Stomach (tissue), 9 donors: ENCODE measurements around the gene LHB. TPM values are rescaled to one million over a fixed set of nuclear protein-coding genes. Genes with fewer than 3 reads are reported as not detected.

Experiments
- DNase-seq, 2 donors: peaks; one replicate each; pipeline versions ENCODE4 v3.0.0 to v3.0.0-alpha.2; 2013 to 2019
- H3K27ac ChIP-seq, 5 donors: fragments of 200-600 bp in 4 of 5; sonication (generic) in 4 of 5; one replicate each; pipeline ENCODE4 v1.5.1; 2013 to 2019; ENCODE audit warnings: mild to moderate bottlenecking in 1 of 5, moderate library complexity in 1 of 5
- H3K27me3 ChIP-seq, 3 donors: fragments of 200-600 bp; sonication (generic); one replicate each; pipeline ENCODE4 v1.5.1; 2017 to 2019; ENCODE audit warnings: mixed run types in 1 of 3
- H3K36me3 ChIP-seq, 4 donors: fragments of 200-600 bp; sonication (generic); 1 replicate in 3 of 4; 2 replicates in 1 of 4; pipeline ENCODE4 v1.5.1; 2016 to 2019
- H3K4me1 ChIP-seq, 4 donors: fragments of 200-600 bp; sonication (generic); one replicate each; pipeline ENCODE4 v1.5.1; 2016 to 2019
- H3K4me3 ChIP-seq, 4 donors: fragments of 200-600 bp; sonication (generic) in 3 of 4; one replicate each; pipeline ENCODE4 v1.5.1; 2016 to 2019; ENCODE audit warnings: mild to moderate bottlenecking in 1 of 4
- H3K9me3 ChIP-seq, 4 donors: fragments of 200-600 bp; sonication (generic); one replicate each; pipeline ENCODE4 v1.5.1; 2016 to 2019
- CTCF ChIP-seq, 7 experiments: fragments of 450-650 bp in 4 of 7; fragments of 200-600 bp in 3 of 7; sonication (generic) in 3 of 7; IDR thresholded peaks; one replicate each; pipeline ENCODE4 v1.5.1; 2016 to 2019; ENCODE audit warnings: antibody characterized with exemption in 7 of 7, control low read depth in 2 of 7, mild to moderate bottlenecking in 1 of 7
- EP300 ChIP-seq: sonication (generic); formaldehyde crosslinking; IDR thresholded peaks from one replicate; pipeline ENCODE4 v1.6.1; 2017; ENCODE audit warnings: antibody characterized with exemption
- POLR2A ChIP-seq, 4 donors: fragments of 450-650 bp; IDR thresholded peaks; one replicate each; pipeline ENCODE4 v1.6.1; 2016; ENCODE audit warnings: antibody characterized with exemption in 4 of 4, control low read depth in 2 of 4, mild to moderate bottlenecking in 1 of 4, moderate library complexity in 1 of 4
- POLR2AphosphoS5 ChIP-seq, 3 donors: sonication (generic); formaldehyde crosslinking; IDR thresholded peaks; one replicate each; pipeline ENCODE4 v1.6.1; 2016; ENCODE audit warnings: antibody characterized with exemption in 3 of 3
- WGBS, 5 donors: extraction: QIAGEN DNeasy Blood & Tissue Kit in 3 of 5; methylation state at CpG; one replicate each; pipeline versions ENCODE4 v1.1.5 to v1.1.7; 2013 to 2018; 5-methylcytosine and 5-hydroxymethylcytosine counted together
- intact Hi-C: fragments of 100-400 bp; cut with DNase I; formaldehyde crosslinking; loops from one replicate; pipeline ENCODE4 v1.15.1; 2023; ENCODE audit warnings: low total_unique reads
- polyA plus RNA-seq, 3 donors: library from polyadenylated mRNA; stranded (reverse); fragments of 200-250 nt; gene quantifications; one replicate each; pipeline ENCODE4 v1.2.3, GENCODE V29; 2013
- total RNA-seq, 5 donors: library from RNA; depleted of rRNA; stranded (reverse); fragments of >200 nt; gene quantifications; one replicate each; pipeline versions ENCODE4 v1.1.0 to v1.2.3, GENCODE V29; 2014 to 2016
- donor health status: healthy with polysubstance abuse.
- donor health status: Bipolar disorder and iron deficiency.
- donor health status: healthy.

The LHB gene
- total and polyA plus RNA-seq, 8 donors: 3.8 to 45.8 (median 24.4) TPM; not detected in 4

- peaks cover 8 to 14% (median 13%) of the 10 kb centered on the region in 4 donors for H3K4me1 ChIP-seq
- H3K36me3 ChIP-seq: no peaks in the 10 kb centered on the region
- no peak for TF ChIP-seq EP300
- no peak for TF ChIP-seq POLR2AphosphoS5 (IDR thresholded peaks at IDR 0.05)
- TF ChIP-seq POLR2A (IDR thresholded peaks at IDR 0.05): no peak
- no peak for TF ChIP-seq CTCF (IDR thresholded peaks at IDR 0.05)
- 40 to 53% (median 48%) methylated on average over 7 to 10 of the region's 10 CpGs for WGBS, 5 donors
- DNase-seq: no peak
- H3K27me3 ChIP-seq: peaks cover 0 to 100% (median 37%) of the 10 kb centered on the region in 3 donors
- intact Hi-C loops: no loop called here
- H3K4me3 ChIP-seq: peak overlapping the region in 1 of 4 donors; percentile 39
- H3K27ac ChIP-seq: no peak overlapping the region
- no peaks in the 10 kb centered on the region for H3K9me3 ChIP-seq
Observed at GRCh38 chr19:49064029-49064629, 47.2 kb upstream of the LHB start.

GRCh38 chr19:49061445-49061844 is 44.6 kb upstream of the LHB start:
- H3K4me1 ChIP-seq: peaks cover 24 to 33% (median 31%) of the 10 kb centered on the region in 4 donors
- no peak for DNase-seq
- no peak for TF ChIP-seq CTCF (IDR thresholded peaks at IDR 0.05)
- TF ChIP-seq POLR2A (IDR thresholded peaks at IDR 0.05): no peak
- TF ChIP-seq EP300: no peak
- TF ChIP-seq POLR2AphosphoS5 (IDR thresholded peaks at IDR 0.05): no peak
- H3K27me3 ChIP-seq: peaks cover 0 to 100% (median 64%) of the 10 kb centered on the region in 3 donors
- 51 to 70% (median 53%) methylated on average over 19 to 25 of the region's 25 CpGs for WGBS, 5 donors
- H3K27ac ChIP-seq: no peak overlapping the region
- intact Hi-C loops: no loop called here
- no peaks in the 10 kb centered on the region for H3K9me3 ChIP-seq
- H3K4me3 ChIP-seq: no peak overlapping the region
- no peaks in the 10 kb centered on the region for H3K36me3 ChIP-seq

GRCh38 chr19:49061000-49061399 is 44.1 kb upstream of the LHB start:
- no peak for DNase-seq
- WGBS, 5 donors: 88 to 100% (median 96%) methylated on average over 2 of the region's 2 CpGs
- Histone ChIP-seq H3K27me3 (peaks cover 0 to 99% (median 63%) of the 10 kb centered on the region in 3 donors), H3K4me1 (peaks cover 28 to 38% (median 35%) of the 10 kb centered on the region in 4 donors), H3K36me3 (no peaks in the 10 kb centered on the region), H3K9me3 (no peaks in the 10 kb centered on the region), H3K4me3 (no peak overlapping the region), H3K27ac (no peak overlapping the region)
- intact Hi-C loops: no loop called here
- no peak for TF ChIP-seq CTCF (IDR thresholded peaks at IDR 0.05)
- no peak for TF ChIP-seq POLR2A (IDR thresholded peaks at IDR 0.05)
- TF ChIP-seq EP300: no peak
- TF ChIP-seq POLR2AphosphoS5 (IDR thresholded peaks at IDR 0.05): no peak

GRCh38 chr19:49059053-49059452 is 42.2 kb upstream of the LHB start:
- Histone ChIP-seq H3K36me3 (no peaks in the 10 kb centered on the region), H3K4me1 (peaks cover 24 to 29% (median 25%) of the 10 kb centered on the region in 4 donors), H3K9me3 (no peaks in the 10 kb centered on the region), H3K4me3 (no peak overlapping the region), H3K27me3 (peaks cover 0 to 89% (median 52%) of the 10 kb centered on the region in 3 donors), H3K27ac (no peak overlapping the region)
- no peak for TF ChIP-seq EP300
- WGBS, 5 donors: 56 to 73% (median 60%) methylated on average over 9 of the region's 9 CpGs
- intact Hi-C loops: no loop called here
- no peak for DNase-seq

GRCh38 chr19:49058562-49058961 is 41.7 kb upstream of the LHB start:
- no peak overlapping the region for H3K27ac ChIP-seq
- peaks cover 24 to 29% (median 25%) of the 10 kb centered on the region in 4 donors for H3K4me1 ChIP-seq
- H3K4me3 ChIP-seq: no peak overlapping the region
- H3K36me3 ChIP-seq: no peaks in the 10 kb centered on the region
- no peaks in the 10 kb centered on the region for H3K9me3 ChIP-seq
- WGBS, 5 donors: 35 to 53% (median 44%) methylated on average over 7 to 10 of the region's 10 CpGs
- intact Hi-C loops: no loop called here
- peak in 1 of 2 donors; percentile 44 for DNase-seq
- peaks cover 0 to 84% (median 47%) of the 10 kb centered on the region in 3 donors for H3K27me3 ChIP-seq
- no peak for TF ChIP-seq EP300
- no peak for TF ChIP-seq CTCF (IDR thresholded peaks at IDR 0.05)
- no peak for TF ChIP-seq POLR2A (IDR thresholded peaks at IDR 0.05)
- no peak for TF ChIP-seq POLR2AphosphoS5 (IDR thresholded peaks at IDR 0.05)
